ENCODE data around the gene GABRA6.
"Not testable (repeated sequence)": the region's sequence is repeated elsewhere in the genome, so short reads cannot be mapped to it uniquely, and the experiment has no call there.

Gene GABRA6

DNA sequence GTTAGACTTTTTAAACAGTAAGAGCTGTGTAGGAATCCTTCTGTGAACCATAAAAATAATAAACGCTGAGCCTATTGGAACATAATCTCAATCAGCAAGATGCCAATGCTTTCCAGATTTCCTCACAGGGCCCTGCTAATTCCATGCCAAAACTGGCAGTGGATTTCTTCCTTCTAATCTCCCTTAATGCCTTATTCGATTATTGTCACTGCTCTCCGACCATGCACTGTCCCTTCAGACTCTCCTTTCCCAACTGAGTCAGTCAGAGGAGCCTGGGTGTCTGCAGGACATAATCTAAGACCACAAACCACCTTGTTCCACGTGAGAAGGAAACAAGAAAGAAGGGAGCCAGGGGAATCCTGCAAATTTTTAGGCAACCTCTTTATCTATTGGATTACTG, at the start of gene GABRA6:
TSS of gene GABRA6 (plus strand) at position 261 of the 400 bp plus-strand sequence. CDS start 269 bp downstream, outside the sequence.
- DNase-seq (ENCODE audit: low read depth in 3 of 3) = no peak

DNA sequence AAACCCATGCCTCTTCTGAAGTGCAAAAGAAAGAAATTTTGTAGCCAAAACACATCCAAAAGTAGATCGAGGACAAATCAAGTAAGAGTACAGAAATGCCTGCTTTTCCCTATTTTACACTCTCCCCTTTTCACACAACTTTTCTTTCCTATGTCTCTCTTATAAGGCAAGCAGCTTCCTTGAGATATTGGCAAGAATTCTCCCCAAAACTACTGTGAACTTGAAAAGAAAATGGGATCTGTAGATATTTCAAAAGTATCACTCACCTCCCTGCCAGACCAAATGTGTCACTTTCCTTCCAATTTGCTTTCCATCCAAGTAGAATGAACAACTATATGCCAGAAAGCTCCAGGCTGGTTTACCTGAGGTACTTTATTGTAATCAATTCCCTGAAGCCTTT, 47.9 kb upstream of the GABRA6 start:
- no peak for DNase-seq (ENCODE audit: low read depth in 3 of 3)

DNA sequence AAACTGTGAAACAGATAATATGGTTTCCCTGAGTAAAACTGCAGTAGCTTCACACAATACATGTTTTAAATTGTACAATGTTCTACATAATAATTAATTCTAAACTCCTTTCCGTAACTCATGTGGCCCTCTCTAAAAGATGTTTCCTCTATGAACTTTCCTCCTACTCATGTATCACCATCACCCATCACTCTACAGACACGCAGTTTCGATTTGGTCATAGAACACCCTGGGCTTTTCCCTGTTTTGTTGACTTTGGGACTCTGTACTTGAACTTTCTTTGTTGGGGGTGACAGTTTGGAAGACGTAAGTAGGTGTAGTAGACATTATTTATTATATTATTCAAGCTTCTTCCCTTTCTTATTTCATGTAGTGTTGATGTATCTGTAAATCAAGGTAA, 44.1 kb upstream of the GABRA6 start:
- no peak for DNase-seq (ENCODE audit: low read depth in 3 of 3)

DNA sequence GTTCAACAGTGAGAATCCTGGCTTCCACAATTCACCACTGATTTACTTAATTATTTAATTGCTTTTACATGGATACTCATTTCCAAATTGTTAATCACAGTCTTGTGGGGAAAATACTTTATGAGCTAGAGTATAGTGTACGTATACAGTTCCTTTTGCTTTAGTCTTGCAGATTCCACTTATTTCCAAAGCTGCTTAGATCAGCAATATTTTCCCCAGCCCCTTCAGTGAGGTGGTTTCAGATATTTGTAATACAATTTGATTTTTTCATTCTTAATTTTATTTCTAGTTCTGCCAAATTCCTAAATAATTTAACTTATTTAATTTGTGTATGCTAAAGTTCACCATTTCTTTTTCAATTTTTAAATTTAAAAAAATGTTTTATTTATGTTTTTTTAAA, 40.3 kb upstream of the GABRA6 start:
- DNase-seq (ENCODE audit: low read depth in 3 of 3) = no peak

- DNase-seq (ENCODE audit: low read depth in 3 of 3) = not testable (repeated sequence)
Measured at GRCh38 chr5:161651926-161652325, 33.6 kb upstream of the GABRA6 start.

DNA sequence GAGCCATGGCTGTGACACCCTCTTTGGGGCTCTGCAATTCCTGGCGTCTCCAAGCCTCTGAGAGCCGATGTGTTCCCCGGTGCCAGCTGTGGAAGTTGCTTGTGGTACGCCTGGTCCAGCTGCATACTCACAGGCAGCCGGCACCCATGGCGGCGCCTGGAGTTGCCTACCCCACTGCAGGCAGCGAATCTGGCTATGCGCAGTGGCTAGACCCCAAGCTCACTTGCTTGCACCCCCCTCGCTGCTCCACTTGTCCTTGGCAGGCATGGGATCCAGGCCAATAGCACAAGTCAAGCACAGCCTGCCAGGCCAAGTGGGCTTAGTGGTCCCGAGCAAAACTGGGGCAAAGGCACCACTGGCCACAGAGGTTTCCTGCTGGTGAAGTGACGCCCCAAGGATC, 24.7 kb upstream of the GABRA6 start:
- no peak for DNase-seq (ENCODE audit: low read depth in 3 of 3)

DNA sequence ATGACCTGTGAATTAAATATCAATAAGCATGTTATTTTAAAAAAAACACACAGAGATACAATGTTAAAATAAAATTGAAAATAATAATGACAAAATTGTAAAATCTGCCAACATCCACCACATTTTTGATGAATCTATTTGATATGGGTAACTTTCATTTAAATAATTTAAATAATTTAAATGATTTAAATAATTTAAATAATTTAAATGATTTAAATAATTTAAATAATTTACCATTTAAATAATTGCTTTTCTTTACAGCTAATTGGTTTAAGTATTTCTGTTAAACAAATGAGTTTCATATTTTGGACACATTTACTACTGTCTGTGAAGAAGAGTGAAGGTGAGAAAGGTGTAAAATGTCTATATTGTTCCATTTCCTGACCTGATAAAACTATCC, 22.1 kb upstream of the GABRA6 start:
- DNase-seq (ENCODE audit: low read depth in 3 of 3) = no peak

DNA sequence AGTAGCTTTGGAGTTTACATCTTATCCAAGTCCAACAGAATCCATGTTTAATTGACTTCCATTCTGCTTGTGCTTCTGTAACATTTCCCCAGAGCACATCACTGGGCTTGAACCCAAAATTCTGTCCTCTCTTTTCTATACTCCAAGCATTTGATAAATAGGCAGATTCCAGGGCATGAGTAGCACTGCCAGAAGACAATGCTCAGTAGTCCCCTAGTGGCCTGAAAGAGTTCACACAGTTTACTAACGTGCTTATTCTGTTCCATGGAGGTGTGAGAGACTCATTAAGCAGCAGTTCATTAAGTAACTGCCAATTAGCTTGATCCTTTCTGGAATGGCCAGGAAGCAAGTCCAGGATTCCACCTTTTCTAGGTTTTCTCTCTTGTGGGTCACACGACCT, 9.4 kb upstream of the GABRA6 start:
- no peak for DNase-seq (ENCODE audit: low read depth in 3 of 3)

GRCh38 chr5:161686149-161686548, 628 bp downstream of the GABRA6 start:
- no peak for DNase-seq (ENCODE audit: low read depth in 3 of 3)

GRCh38 chr5:161686881-161687280, 1.4 kb downstream of the GABRA6 start:
- no peak for DNase-seq (ENCODE audit: low read depth in 3 of 3)

DNA sequence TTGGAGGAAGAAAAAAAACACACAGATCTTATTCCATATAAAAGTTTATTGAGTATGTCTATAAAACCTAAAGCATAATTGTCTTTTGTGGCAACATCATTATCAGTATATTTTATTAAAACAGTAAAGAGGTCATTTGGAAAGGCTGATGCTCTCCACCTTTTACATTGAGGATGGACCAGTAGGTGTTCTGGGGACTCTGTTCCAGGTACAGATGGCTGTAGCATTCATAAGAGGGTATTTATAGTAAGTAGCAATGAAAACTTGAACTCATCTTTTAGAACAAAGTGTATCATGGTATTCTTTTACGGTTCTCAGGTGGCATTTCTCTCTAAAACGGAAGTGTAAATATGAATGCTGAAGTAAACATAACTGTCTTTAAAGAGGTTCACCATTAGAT, 1.8 kb downstream of the GABRA6 start:
- no peak for DNase-seq (ENCODE audit: low read depth in 3 of 3)

GRCh38 chr5:161691911-161692310, 6.4 kb downstream of the GABRA6 start:
- DNase-seq (ENCODE audit: low read depth in 3 of 3) = no peak

GRCh38 chr5:161697001-161697400, 11.5 kb downstream of the GABRA6 start:
- no peak for DNase-seq (ENCODE audit: low read depth in 3 of 3)

DNA sequence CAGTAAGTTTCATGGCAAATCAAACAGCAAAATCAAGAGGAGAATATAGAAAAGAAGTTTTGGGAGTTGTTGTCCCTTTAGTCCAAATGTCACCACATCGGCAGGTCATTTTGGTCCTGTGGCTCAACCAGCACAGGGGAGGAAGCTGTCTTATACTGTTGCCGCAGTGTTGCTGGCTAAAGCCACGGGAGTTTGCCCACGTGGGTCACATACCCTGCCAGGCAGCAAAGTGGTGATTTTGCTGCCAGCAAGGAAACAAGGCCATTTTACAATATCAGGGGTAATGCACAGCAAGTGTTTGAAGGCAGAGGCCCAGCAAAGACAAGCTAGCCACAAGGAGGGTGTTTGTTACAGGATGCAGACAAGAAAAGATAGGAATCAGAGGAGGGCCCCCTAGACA, 14.5 kb downstream of the GABRA6 start:
- no peak for DNase-seq (ENCODE audit: low read depth in 3 of 3)

- no peak for DNase-seq (ENCODE audit: low read depth in 3 of 3)
Measured at GRCh38 chr5:161703528-161703927, 18.0 kb downstream of the GABRA6 start.

DNA sequence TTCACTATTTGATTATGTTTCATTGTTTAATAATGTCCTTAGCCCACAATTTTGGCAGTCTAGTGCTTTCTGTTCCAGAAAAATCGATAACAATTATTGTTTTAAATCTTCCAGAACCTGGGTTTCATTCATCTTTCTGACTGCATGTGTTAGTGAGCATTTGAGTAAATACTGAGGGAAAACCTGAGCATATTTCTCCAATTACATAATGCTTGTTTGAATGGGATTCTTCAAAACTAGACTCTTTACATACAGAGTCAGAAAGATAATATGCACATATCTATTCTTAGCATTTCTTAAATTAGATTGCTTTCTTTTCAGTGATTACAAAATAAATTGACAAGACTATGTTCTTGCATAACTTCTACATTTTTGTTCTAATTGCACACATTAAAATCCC, 21.9 kb downstream of the GABRA6 start:
- DNase-seq (ENCODE audit: low read depth in 3 of 3) = no peak

DNA sequence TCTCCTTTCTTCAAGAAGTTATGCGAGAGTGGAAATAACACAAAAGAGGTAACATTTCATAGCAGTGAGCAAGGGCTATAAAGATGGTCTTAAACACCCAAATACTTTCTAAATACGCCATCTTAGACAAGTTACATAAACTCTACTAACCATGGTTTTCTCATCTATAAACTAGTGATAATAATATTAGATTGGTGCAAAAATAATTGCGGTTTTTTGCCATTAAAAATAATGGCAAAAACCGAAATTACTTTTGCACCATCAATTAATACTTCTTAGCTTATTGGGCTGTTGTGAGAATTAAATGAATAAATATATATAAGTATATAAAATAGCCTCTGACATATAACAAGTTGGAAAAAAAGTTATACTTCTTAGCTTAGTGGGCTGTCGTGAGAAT, 23.7 kb downstream of the GABRA6 start:
- no peak for DNase-seq (ENCODE audit: low read depth in 3 of 3)

DNA sequence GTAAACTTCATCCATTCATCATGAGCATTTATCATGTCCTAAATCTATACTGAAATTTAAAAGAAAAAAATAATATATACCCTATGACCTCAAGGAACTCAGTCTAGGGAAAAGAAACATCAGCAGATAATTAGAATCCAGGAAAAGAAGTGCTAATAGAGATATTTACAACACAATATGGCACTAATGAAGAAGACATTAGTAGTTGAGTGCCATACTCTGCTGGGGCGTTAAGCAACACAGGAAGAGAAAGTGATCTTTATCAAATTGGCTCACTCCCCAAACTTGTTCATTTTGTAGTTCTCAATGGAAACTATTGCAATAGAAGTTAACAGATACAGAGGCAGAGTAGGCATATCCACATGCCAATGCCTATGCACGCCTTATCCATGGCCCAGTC, 27.5 kb downstream of the GABRA6 start:
- no peak for DNase-seq (ENCODE audit: low read depth in 3 of 3)

DNA sequence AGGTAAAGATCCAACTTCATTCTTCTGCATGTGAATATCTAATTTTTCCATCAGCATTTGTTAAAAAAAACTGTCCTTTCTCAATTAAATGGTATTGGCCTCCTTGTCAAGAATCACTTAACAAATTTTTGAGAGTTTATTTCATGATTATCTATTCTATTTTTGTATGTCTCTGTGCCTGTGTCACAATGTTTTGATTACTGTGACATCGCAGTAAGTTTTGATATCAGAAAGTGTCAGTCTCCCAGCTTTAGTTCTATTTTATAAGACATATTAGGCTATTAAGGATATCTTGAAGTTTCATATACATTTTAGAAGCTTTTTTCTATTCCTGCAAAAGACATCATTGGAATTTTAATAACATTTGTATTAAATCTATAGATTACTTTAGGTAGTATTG, 33.6 kb downstream of the GABRA6 start:
- DNase-seq (ENCODE audit: low read depth in 3 of 3) = no peak

DNA sequence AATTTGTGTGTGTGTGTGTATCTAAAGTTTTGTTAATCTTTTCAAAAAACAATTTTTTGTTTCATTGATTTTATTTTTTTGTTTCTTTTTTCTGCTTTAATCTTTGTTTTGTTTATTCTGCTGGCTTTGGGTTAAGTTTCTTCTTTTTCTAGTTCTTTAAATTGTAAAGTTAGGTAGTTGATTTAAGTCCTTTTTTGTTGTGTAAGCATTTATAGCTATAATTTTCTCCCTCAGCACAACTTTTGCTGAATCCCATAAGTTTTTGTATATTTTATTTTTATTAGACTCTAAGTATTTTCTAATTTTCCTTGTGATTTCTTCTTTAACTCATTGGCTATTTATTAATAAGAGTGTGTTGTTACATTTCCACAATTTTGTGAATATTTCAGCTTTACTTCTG, 34.9 kb downstream of the GABRA6 start:
- no peak for DNase-seq (ENCODE audit: low read depth in 3 of 3)

GRCh38 chr5:161734741-161735140, 49.2 kb downstream of the GABRA6 start:
- no peak for DNase-seq (ENCODE audit: low read depth in 3 of 3)

DNA sequence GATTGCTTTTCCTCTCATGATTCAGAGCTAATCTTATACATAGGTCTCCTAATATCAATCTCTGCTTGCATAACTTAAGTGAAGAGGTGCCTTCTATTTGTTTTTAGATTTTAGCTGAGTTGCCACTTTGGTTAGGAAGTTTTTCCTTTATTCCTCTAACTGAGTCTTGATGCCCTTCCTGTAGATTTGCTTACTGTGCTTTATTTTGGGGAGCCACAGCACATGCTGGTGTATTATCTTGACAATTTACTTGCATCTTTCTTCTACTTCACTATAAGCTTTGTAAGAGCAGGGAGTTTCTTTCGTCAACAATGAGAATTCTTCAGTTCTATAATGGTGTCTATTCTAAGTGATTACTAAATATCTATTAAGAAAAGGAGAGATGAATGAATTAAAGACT, 54.9 kb downstream of the GABRA6 start:
- no peak for DNase-seq (ENCODE audit: low read depth in 3 of 3)

- no peak for DNase-seq (ENCODE audit: low read depth in 3 of 3)
Measured at GRCh38 chr5:161744276-161744675, 58.8 kb downstream of the GABRA6 start.

- DNase-seq (ENCODE audit: low read depth in 3 of 3) = no peak
Measured at GRCh38 chr5:161745392-161745791, 59.9 kb downstream of the GABRA6 start.

- DNase-seq (ENCODE audit: low read depth in 3 of 3) = no peak
Measured at GRCh38 chr5:161751265-161751664, 65.7 kb downstream of the GABRA6 start.
